ENCODE measurements around the gene ARHGAP20. TPM values are rescaled to one million over a fixed set of nuclear protein-coding genes. Genes with fewer than 3 reads are reported as not detected.
A peak's percentile ranks its signal among the peaks of the same experiment; 100 is the strongest.

The ARHGAP20 gene
- total and polyA plus RNA-seq, 4 donors = 0.46 to 1.5 (median 0.73) TPM

DNA sequence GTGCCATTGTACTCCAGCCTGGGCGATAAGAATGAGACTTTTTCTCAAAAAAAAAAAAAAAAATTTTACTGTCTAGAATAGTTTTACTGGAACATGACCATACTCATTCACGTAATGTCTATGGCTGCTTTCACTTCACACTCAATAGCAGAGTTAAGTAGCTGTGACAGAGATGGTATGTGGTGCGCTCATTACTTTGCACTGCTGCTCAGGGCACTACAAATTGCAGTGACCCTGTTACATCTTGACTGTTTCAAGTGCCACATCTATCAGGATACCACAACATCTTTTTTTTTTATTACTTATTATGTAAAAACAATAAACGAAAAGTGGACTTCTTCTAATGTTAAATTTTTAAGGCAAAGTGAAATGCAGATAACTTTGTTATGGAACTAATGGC is 110.3 kb downstream of the ARHGAP20 start (continued):
- TF ChIP-seq, protein P1, sequence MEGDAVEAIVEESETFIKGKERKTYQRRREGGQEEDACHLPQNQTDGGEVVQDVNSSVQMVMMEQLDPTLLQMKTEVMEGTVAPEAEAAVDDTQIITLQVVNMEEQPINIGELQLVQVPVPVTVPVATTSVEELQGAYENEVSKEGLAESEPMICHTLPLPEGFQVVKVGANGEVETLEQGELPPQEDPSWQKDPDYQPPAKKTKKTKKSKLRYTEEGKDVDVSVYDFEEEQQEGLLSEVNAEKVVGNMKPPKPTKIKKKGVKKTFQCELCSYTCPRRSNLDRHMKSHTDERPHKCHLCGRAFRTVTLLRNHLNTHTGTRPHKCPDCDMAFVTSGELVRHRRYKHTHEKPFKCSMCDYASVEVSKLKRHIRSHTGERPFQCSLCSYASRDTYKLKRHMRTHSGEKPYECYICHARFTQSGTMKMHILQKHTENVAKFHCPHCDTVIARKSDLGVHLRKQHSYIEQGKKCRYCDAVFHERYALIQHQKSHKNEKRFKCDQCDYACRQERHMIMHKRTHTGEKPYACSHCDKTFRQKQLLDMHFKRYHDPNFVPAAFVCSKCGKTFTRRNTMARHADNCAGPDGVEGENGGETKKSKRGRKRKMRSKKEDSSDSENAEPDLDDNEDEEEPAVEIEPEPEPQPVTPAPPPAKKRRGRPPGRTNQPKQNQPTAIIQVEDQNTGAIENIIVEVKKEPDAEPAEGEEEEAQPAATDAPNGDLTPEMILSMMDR (IDR thresholded peaks at IDR 0.05; ENCODE audit: low read depth, low read length, missing input control) = no peak
- TF ChIP-seq SP1 (IDR thresholded peaks at IDR 0.05) (no peak), JUND (IDR thresholded peaks at IDR 0.05) (no peak), FOXA2 (IDR thresholded peaks at IDR 0.05) (no peak)
- TF ChIP-seq, protein P2, sequence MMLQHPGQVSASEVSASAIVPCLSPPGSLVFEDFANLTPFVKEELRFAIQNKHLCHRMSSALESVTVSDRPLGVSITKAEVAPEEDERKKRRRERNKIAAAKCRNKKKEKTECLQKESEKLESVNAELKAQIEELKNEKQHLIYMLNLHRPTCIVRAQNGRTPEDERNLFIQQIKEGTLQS (IDR thresholded peaks at IDR 0.05) = no peak

DNA sequence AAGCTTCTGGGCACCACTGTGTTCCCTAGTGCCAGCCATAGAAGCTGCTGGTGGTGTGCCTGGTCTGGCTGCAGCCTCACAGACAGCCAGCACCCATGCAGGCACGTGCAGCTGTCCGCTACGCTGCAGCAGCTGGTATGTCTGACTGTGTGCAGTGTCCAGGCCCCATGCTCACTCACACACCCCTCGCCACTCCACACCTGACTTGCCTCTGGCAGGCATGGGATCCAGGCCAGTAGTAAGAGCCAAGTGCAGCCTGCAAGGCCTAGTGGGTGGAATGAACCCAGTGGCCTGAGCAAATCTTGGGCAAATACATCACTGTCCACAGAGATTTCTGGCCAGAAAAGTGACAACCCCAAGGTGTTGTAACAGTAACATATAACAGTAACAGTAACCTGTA is 111.9 kb downstream of the ARHGAP20 start:
- H3K9ac ChIP-seq (ENCODE audit: low read depth in 1 of 2, low read length in 2 of 2) = no peak overlapping the region
- no peaks in the 10 kb centered on the region for H3K9me3 ChIP-seq (ENCODE audit: control insufficient read depth in 4 of 4, low read length in 3 of 4)
- WGBS = 85% methylated on average over 4 of the region's 4 CpGs
- no peak overlapping the region for H3K4me3 ChIP-seq (ENCODE audit: low read depth in 1 of 3, low read length in 3 of 3)
- no peak overlapping the region for H3K27ac ChIP-seq (ENCODE audit: low read depth in 1 of 2, low read length in 2 of 2)
- DNase-seq (ENCODE audit: low spot score) = no peak
- H3K4me1 ChIP-seq (ENCODE audit: control insufficient read depth in 4 of 4, insufficient read depth in 4 of 4, low read length in 3 of 4) = peaks cover 0 to 5% (median 0%) of the 10 kb centered on the region in 4 donors
- no peaks in the 10 kb centered on the region for H3K27me3 ChIP-seq (ENCODE audit: control insufficient read depth in 4 of 4, insufficient read depth in 4 of 4, low read length in 3 of 4)
- peak; percentile 17 to 29 for TF ChIP-seq RXRA (IDR thresholded peaks at IDR 0.05)
- TF ChIP-seq JUND (IDR thresholded peaks at IDR 0.05) = no peak
- peak; percentile 13 to 14 for TF ChIP-seq HNF4A (conservative IDR thresholded peaks at IDR 0.05)
- no peak for TF ChIP-seq YY1 (IDR thresholded peaks at IDR 0.05)
- no peak for TF ChIP-seq NR2F2 (IDR thresholded peaks at IDR 0.05)
- TF ChIP-seq, protein P3, sequence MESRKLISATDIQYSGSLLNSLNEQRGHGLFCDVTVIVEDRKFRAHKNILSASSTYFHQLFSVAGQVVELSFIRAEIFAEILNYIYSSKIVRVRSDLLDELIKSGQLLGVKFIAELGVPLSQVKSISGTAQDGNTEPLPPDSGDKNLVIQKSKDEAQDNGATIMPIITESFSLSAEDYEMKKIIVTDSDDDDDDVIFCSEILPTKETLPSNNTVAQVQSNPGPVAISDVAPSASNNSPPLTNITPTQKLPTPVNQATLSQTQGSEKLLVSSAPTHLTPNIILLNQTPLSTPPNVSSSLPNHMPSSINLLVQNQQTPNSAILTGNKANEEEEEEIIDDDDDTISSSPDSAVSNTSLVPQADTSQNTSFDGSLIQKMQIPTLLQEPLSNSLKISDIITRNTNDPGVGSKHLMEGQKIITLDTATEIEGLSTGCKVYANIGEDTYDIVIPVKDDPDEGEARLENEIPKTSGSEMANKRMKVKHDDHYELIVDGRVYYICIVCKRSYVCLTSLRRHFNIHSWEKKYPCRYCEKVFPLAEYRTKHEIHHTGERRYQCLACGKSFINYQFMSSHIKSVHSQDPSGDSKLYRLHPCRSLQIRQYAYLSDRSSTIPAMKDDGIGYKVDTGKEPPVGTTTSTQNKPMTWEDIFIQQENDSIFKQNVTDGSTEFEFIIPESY (IDR thresholded peaks at IDR 0.05) = no peak
- H3K36me3 ChIP-seq (ENCODE audit: control insufficient read depth in 4 of 4, insufficient read depth in 3 of 4, low read depth in 1 of 4, low read length in 3 of 4) = peaks cover 0 to 3% (median 0%) of the 10 kb centered on the region in 4 donors

DNA sequence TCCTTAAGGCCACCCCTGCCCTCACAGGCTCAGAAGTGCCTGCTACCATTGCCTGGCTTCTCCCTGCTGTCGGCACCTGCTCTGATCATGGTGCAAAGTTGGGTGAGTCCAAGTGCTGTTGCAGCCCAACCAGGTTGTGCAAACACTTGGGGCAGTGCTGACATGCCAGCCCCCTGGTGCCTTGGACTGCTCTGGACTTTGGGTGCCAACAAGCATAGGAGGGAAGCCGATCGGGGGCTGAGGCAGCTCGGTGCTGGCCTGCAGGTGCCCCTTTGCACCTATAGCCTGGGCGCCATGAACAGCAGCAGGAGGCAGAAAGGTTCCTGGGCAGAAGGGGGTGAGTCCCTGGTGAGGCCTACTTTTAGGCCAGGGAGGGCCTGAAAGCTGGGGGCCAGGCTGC is 113.0 kb downstream of the ARHGAP20 start:
- Histone ChIP-seq H3K4me1 (ENCODE audit: control insufficient read depth in 4 of 4, insufficient read depth in 4 of 4, low read length in 3 of 4) (peaks cover 0 to 5% (median 0%) of the 10 kb centered on the region in 4 donors), H3K9ac (ENCODE audit: low read depth in 1 of 2, low read length in 2 of 2) (no peak overlapping the region), H3K27ac (ENCODE audit: low read depth in 1 of 2, low read length in 2 of 2) (no peak overlapping the region), H3K9me3 (ENCODE audit: control insufficient read depth in 4 of 4, low read length in 3 of 4) (no peaks in the 10 kb centered on the region), H3K4me3 (ENCODE audit: low read depth in 1 of 3, low read length in 3 of 3) (no peak overlapping the region), H3K36me3 (ENCODE audit: control insufficient read depth in 4 of 4, insufficient read depth in 3 of 4, low read depth in 1 of 4, low read length in 3 of 4) (peaks cover 0 to 3% (median 0%) of the 10 kb centered on the region in 4 donors), H3K27me3 (ENCODE audit: control insufficient read depth in 4 of 4, insufficient read depth in 4 of 4, low read length in 3 of 4) (no peaks in the 10 kb centered on the region)
- DNase-seq (ENCODE audit: low spot score) = no peak
- TF ChIP-seq NR2F2 (IDR thresholded peaks at IDR 0.05) (no peak), EGR1 (IDR thresholded peaks at IDR 0.05; ENCODE audit: low read depth in 2 of 2) (no peak), JUND (IDR thresholded peaks at IDR 0.05) (no peak), HNF4G (IDR thresholded peaks at IDR 0.05) (no peak), GABPA (IDR thresholded peaks at IDR 0.05 in 1 of 2, conservative IDR thresholded peaks at IDR 0.05 in 1 of 2) (no peak), YY1 (IDR thresholded peaks at IDR 0.05) (no peak), FOXA1 (IDR thresholded peaks at IDR 0.05) (no peak), FOXA2 (IDR thresholded peaks at IDR 0.05) (no peak), HNF4A (conservative IDR thresholded peaks at IDR 0.05) (no peak)
- TF ChIP-seq, protein P2 (IDR thresholded peaks at IDR 0.05) = no peak
- TF ChIP-seq, protein P4, sequence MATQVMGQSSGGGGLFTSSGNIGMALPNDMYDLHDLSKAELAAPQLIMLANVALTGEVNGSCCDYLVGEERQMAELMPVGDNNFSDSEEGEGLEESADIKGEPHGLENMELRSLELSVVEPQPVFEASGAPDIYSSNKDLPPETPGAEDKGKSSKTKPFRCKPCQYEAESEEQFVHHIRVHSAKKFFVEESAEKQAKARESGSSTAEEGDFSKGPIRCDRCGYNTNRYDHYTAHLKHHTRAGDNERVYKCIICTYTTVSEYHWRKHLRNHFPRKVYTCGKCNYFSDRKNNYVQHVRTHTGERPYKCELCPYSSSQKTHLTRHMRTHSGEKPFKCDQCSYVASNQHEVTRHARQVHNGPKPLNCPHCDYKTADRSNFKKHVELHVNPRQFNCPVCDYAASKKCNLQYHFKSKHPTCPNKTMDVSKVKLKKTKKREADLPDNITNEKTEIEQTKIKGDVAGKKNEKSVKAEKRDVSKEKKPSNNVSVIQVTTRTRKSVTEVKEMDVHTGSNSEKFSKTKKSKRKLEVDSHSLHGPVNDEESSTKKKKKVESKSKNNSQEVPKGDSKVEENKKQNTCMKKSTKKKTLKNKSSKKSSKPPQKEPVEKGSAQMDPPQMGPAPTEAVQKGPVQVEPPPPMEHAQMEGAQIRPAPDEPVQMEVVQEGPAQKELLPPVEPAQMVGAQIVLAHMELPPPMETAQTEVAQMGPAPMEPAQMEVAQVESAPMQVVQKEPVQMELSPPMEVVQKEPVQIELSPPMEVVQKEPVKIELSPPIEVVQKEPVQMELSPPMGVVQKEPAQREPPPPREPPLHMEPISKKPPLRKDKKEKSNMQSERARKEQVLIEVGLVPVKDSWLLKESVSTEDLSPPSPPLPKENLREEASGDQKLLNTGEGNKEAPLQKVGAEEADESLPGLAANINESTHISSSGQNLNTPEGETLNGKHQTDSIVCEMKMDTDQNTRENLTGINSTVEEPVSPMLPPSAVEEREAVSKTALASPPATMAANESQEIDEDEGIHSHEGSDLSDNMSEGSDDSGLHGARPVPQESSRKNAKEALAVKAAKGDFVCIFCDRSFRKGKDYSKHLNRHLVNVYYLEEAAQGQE (IDR thresholded peaks at IDR 0.05) = no peak
- TF ChIP-seq, protein P5, sequence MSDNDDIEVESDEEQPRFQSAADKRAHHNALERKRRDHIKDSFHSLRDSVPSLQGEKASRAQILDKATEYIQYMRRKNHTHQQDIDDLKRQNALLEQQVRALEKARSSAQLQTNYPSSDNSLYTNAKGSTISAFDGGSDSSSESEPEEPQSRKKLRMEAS (IDR thresholded peaks at IDR 0.05) = no peak
- WGBS = 94% methylated on average over 5 of the region's 5 CpGs
